Right hindlimb (tissue), 1 donor: ENCODE measurements around the gene NEURL1.
"Not testable (repeated sequence)": the region's sequence is repeated elsewhere in the genome, so short reads cannot be mapped to it uniquely, and the experiment has no call there.

Experiments used
- DNase-seq: peaks from one replicate; pipeline ENCODE4 v3.0.0-alpha.2; 2018

NEURL1 gene

DNA sequence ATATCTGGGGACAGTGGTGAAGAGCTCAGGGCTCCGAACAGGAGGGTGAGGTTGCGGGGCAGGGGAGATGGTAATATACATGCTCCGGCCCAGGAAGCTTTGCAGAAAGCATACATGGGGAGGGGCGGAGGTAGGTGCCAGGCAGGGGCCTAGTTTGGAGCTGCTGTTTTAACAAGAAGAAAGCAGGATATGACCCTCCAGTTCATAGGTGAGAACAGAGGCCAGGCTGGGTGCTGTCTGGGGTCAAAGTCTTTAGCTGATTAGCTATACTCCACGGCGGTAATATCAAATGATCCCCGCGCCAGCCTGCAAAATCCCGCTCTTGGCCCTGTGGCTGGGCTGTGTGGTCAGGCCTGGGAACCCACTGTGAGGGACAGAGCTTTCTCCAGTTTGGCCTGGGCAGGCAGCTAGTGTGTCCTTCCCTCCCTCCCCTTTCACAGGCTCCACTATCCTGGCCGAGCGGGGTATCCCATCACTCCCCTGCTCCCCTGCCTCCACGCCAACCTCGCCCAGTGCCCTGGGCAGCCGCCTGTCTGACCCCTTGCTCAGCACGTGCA, 95.6 kb downstream of the NEURL1 start:
- DNase-seq: no peak

DNA sequence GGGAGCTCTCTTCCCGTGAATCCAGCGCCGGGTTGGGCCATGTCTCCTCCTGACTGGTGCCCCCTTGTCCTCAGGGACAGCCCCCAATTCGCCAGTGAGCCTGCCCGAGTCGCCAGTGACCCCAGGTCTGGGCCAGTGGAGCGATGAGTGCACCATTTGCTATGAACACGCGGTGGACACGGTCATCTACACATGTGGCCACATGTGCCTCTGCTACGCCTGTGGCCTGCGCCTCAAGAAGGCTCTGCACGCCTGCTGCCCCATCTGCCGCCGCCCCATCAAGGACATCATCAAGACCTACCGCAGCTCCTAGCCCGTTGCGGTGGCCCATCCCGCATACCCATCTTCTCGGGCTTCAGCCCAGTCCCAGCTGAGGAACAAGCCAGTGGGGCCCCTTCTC, 96.6 kb downstream of the NEURL1 start:
- no peak for DNase-seq

DNA sequence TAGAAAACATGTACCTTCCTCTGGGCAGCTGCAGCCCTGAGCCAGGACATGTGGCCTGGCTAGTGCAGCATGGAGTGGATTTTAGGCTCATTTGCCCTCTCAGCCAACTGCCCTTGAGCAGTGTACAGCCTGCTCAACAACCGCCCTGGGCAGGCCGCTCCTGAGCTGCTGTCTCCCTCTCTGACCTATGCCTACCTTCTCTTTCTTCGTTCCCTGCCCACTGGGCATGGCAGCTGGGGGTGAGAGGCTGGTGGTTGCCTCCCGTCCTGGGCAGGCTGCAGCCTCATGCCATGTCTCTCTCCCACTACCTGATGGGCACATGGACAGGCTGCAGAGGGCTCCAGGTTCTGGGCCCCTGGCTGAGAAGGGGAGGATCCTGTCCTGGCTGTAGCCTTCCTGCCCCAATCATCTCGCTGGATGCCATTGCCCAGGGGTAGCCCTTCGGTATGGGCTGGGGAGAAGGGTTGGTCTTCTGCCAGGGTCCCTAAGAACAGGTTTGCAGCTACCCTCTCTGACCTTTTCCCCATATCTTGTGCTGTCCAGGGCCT, 97.3 kb downstream of the NEURL1 start:
- DNase-seq: no peak

DNA sequence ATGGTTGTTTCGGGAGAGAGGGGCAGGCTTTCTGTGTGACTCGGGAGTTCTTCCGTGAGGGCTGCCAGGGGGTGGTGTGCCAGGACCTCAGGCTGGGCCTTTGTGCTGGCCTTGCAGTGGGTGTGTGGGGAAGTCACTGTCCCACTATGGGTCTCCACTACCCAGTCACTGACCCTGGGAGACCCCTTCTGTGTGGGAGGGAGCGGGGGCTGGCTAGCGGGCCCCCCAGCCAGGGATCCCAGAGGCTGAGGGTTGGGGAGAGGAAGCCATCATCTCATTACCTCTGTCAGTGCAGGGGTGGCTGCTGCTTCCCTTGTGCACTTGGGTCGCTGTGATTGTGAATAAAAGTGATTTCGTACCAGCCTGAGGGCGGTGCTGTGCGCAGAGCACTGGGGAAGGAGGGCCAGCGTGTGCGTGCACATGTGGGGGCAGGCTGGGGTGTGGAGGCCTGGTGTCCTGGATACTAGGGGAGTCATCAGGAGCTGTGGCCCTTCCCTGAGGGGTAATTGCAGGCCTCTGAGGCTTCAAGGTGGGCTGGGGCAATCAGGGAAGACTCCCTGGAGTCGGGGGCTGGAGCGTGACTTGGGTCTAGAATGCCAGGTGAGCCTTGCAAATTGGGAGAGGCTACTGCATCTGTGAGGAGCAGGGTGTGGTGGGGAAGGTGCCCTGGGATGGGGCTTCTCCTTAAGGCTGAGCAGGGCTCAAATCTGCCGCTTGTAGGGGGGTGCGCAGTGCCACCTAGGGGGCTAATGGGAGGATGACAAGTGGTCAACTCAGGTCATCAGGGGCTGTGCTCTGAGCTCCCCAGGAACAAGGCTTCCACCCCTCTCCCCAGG, 98.9 kb downstream of the NEURL1 start:
- no peak for DNase-seq

DNA sequence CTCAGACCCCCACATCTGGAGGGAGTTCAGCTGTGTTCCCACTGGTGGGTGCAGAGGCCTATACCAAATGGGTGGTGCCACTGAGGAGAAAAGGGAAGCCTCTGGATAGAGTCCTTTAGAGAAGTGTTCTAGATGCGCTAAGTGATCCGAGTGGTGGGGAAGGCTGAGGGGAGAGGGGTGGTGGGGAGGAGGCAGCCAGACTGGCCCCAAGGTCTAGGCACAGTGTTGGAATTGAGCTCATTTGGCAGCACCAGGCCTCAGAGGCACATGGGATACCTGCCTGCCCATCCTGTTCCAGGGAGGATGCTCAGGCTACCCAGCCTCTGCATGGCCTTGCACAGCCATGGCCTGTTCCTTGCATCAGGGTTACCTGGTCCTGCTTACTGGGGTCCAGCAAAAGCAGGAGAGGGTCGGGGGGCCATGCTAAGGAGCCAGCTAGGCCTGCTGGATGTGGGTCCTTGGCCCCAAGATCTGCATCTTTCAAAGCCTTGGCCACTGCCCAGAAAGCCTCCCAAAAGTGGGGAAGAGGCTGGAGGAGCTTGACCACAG, 99.6 kb downstream of the NEURL1 start:
- no peak for DNase-seq

DNA sequence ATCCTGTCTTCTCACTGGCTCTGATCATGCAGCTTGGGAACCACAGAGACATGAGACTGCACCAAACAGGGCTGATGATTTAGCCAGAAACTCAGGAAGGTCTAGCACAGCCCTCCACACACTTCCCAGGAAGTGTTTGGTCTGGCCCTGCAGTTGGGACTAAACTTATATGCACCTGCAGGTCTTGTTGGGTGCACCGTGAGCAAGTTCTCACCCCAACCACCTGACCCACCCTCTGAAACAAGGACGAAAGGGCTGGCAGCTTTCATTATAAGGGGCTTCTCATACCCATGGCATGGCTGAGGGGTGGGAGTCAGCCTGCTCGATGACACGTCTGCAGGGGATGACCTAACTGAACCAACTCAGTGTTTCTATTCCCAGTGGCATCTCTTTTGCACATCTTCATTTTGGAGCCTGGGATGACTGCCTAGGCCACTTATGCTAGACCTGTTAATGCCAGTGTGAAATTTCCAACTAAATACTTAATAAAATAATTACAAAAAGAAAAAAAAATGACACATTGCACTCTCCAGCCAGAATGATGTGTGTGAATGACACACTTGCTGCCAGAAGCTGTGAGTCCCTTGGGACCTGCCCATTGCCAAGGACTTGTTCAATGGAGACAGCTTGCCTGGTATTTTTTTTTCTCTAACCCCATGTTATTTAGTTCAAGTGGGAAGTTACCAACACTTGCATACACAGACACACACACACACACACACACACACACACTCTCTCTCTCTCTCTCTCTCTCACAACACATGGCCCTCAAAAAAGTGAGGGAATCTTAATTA, 102.6 kb downstream of the NEURL1 start:
- no peak for DNase-seq

DNA sequence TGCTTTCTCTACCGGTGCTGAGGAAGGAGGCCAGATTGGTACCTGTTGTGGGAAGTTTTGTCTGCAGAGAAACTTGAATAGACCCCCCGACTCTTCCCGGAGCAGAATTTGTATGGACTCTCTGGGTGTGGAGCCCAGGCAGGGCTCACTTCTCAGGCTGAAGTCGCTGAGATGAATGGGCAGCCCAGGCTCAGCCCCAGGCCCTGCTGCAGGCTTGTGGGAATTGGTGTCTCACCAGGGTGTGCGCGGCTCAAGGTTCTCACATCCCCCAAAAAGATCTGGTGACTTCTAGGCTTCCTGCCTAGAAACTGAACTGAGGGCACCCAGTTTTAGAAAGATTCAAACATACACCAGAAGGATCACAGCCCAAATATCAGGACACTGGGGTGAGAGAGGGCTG, 103.5 kb downstream of the NEURL1 start:
- DNase-seq: no peak

DNA sequence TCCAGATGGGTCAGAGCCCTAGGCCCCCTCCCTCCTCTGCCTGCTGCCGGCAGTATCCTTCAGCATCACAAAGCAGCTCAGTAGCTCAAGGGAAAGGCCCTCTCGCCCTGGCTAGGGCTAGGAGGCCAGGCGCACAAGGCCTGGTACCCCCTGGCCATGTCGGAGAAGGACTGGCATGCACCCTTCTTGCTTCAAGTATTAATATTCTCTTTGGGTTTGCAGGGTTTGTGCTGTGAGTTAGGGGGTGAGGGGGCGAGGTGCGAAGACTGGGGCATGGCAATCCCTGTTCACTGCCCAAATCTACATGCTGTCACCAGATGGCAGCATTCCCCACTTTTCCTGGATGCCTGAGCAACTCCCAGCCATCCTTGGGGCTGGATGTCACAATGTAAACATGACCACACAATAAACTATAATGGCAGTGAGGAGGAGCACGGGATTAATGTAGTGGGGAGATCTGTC, 105.2 kb downstream of the NEURL1 start:
- peak; percentile 80 for DNase-seq

DNA sequence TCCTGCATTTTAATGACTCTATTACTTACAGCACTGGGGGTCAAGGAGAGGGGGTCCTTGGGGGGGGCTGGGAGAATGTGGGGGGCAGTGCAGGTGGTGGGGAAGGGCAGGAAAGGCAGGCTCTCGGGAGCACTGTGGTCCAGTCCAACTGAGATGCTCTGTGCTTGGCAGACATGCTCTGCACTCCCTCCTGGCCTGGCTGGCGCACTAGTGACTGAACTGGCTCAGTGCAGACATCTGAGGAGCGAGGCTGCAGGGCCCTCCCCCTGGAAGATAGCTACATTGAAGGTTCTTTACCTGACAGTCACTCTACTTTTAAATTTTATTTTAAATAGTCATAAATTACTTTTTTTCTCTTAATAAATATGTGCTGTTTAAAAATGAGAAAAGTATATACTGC, 105.7 kb downstream of the NEURL1 start:
- no peak for DNase-seq

DNA sequence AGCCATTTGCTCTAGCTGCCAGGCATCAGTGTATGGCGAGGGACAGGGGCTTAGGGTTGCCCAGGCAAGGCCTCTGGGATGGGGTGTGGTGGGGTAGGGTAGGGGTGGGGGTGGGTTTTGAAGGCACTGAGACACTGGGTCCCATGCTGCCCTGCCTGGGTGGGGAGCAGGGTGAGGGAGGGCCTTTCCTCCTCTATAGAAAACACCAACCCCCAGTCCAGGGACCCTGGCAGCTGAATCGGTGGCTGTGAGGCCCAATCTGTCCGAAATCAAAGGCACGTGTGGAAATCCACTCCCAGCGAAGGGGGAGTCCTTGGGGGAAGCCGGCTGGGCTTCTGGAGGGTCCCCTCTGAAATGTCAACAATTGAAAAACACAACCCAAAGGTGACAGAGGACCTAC, 106.4 kb downstream of the NEURL1 start:
- no peak for DNase-seq

DNA sequence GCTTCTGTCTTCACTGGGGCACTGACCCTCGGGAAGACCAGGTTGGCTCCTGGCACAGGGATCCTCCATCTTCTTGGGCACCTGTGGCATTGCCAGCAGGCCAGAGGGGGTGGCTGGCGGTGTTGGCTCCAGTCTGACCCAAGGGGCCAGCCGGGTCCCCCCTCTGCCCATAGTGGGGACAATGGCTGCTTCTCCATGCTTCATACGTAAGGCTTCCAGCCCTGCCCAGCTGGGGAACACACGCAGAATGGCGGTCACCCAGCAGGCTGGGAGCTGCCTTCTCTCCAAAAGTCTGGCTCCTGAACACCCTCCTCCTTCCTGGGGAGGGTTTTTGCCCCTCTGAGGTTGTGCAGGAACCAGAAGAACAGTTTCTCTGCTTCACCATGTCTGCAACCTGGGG, 106.8 kb downstream of the NEURL1 start:
- DNase-seq: no peak

DNA sequence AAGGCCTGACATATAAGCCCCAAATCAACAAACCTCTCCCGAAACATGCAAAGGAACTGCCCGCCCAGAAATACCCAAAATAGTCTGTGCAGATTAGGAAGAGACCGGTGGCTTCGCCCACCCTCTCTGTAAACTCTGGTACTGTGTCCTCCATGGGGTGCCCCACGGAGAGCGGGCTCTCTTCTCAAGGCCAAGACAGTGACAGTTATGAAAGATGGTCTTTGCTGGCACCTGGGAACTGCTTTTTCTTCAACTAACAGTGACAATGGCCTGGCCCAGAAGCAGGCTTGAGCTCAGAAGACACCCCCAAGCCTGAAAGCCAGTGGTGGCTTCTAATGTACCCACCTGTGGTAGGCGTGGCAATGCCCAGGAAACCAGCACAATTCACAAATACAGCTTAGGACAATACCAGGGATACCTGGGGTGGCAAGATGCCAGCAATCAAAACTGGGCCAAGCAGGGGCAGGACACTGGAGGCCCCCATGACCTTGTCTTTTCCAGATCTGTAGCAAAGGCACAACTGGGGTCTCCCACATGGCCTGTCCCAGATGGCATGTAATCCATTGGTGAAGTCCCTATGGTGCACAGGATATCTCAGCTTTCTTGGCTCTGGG, 107.6 kb downstream of the NEURL1 start:
- DNase-seq: no peak

DNA sequence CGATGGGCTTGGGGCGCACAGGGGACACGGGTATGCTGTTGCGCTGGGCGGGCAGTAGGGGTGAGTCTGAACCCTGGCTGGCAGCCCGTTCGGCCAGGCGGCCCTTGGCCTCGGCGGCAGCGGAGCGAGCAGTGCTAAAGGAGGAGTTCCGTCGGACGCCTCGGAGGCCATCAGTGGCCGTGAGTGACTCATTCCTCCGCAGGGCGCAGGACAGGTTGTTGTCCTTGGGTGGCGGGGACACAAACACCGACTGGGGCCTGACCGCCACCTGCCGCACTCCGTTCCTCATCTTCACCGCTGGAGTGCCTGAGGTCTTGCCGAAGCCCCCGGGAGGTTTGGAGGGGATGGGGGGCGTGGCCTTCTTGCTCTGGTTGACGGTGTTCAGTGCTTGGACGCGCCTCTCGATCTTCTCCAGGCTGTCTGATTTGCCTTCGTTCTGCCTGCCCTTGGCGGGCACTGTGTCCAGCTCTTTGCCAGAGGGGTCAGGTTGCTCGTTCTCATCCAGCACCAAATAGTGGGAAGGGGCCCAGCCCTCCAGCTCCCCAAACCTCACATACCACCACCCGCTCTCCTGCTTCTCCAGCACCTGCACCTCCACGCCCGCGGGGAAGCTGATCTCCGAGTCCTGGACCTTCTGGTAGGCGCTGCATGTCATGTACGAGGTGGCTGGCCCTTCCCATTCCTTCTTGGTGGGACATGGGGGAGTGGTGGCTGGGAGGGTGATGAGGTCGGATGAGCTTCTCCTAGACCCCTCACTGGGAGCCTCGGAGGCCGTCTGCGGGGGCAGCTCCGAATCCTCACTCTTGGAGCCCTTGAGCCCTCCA, 108.7 kb downstream of the NEURL1 start:
- no peak for DNase-seq

DNA sequence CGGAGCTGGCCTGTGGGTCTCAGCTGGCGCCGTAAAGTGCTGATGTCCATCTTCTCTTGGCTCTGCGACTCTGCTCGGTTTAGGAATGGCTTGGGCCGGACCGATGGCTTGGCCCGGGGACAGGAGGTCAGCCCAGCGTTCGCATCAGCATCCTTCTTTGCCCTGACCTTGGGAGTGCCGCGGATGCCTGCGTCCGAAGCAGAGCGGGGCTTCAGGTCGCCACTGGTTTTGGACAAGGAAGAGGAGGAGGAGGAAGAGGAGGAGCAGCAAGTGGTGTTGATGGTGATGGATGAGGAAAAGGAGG, 109.3 kb downstream of the NEURL1 start:
- no peak for DNase-seq

DNA sequence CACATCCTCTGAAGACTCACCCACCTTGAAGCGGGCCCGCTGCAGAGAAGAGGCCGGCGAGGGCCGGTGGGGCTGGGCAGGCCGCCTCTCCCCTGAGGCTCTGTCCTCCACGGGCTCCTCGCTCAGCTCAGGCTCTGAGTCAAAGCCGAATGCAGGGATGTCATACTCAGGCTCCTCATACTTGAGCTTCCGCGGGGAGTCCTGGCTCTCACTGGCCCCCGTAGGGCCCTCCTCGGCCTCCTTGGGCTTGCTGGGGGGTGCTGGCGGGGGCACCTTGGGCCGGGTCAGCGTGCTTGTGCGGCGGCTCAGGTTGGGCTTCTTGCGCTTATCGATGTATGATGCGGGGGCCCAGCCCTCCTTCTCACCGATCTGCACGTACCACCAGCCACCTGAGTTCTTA, 109.9 kb downstream of the NEURL1 start:
- no peak for DNase-seq

DNA sequence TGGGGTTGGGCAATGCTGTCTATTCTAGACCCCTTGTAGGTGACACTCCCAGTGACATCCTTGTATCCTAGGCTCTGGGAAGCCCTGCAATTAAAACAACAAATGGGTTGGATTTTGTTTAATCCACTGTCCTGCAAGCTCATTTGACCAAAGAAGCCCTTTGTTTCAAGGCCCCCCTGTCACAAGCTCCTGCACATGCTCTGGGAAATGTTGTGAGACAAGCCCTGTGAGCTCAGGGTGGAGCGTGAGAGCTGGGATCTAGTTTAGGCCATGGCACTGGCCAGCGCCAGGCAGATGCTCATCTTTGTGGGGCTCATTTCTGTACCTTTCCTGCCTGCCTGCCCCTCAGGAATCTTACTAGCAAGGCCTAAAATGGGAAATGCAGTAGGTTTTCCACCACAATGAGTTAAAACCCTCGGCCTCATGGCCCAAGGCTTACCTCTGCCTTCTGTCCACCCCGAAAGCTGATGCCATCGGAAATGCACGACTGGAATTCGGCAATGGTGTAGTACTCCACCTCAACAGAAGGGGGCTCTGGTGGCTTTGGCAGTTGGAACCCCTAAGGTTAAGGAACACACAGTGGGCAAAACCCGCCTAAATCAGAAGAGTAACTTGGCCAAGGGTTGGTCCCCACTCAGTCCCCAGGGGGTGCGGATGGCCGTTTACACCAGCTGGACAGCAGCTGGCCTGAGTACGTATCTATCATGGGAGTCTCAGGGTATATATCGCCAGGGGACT, 112.0 kb downstream of the NEURL1 start:
- no peak for DNase-seq

DNA sequence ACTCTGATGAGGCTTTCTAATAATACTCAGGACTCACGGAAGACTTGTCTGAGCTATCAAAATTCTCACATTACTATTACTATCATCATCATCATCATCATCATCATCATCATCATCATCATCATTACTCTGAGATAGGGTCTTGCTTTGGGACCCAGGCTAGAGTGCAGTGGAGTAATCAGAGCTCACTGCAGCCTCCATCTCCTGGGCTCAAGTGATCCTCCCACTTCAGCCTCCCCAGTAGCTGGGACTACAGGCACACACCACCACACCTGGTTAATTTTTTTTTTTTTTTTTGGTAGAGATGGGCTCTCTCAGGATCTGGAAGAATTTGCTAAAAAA, 112.6 kb downstream of the NEURL1 start:
- DNase-seq: not testable (repeated sequence)

DNA sequence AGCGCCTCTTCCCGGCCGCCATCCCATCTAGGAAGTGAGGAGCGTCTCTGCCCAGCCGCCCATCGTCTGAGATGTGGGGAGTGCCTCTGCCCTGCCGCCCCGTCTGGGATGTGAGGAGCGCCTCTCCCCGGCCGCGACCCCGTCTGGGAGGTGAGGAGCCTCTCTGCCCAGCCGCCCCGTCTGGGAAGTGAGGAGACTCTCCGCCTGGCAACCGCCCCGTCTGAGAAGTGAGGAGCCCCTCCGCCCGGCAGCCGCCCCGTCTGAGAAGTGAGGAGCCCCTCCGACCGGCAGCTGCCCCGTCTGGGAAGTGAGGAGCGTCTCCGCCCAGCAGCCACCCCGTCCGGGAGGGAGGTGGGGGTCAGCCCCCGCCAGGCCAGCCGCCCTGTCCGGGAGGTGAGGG, 113.5 kb downstream of the NEURL1 start:
- not testable (repeated sequence) for DNase-seq

DNA sequence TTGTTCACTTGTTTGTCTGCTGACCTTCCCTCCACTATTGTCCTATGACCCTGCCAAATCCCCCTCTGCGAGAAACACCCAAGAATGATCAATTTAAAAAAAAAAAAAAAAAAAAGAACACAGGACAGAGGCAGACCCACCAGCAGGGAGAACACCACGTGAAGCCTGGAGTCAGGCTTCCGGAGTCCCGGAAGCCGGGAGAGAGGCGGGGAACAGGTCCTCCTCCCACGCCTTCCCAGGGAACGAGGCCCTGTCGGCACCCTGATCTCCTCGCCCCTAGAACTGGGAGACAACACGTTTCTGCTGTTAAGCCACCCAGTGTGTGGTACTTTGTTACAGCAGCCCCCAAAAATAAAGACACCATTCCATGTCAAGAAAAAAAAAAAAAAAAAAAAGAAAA, 114.6 kb downstream of the NEURL1 start:
- DNase-seq: not testable (repeated sequence)

DNA sequence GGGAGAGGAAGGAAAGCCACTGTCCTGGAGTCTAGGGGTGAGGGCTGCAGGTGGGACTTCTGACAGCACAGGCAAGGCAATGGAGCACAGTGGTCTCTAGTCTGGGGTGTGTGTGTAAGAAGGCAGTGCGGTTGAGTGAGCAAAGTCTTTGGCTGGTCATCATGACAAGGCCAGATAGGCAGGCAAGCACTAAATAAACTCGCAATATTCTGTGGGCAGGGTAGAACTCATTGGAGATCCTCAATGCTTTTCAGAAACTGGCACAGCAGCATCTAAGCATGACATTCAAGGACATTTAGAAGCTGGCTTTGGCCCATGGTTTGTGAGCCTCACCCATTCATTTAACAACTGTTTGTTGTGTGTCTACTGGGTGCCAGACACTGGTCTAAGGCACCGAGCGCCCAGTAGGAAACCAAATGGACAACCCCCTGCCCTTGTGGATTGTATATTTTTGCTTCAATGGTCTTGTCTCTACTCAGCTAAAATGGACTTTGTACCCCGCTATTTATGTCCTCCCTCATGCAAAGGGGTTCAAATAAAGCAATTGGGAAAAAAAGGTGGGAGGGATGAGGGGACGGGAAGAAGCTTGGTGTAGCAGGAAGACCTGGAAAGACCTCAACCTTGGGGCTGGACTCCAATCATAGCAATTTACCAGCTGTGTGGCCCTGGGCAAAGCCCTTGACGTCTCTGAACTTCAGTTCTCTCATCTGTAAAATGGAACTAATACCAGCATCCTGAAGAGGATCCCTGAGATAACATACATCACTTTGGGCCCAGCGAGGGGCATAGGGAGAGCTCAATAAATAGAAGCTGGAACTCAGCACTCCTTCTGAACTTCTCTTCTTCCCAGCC, 116.0 kb downstream of the NEURL1 start:
- DNase-seq: no peak

DNA sequence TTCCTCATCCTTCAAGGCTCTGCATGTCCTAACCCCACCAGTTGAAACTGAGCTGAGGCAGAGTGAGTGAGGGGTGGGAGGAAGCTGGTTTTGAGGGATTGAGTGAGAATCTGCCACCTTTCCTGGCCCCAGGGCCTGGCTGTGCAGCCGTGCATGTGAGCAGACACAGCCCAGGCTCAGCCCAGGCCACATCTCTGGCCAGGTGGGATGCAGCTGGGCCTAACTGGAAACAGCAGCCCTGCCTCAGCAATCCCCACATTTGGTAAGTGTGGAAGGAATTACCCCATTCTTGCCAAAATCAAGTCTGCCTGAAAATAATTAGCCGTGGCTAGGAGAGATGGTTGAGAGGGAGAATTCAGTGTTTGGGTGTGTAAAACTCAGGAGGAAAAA, 116.6 kb downstream of the NEURL1 start:
- DNase-seq: no peak
